HG03378 (cell line): Measurements from ENCODE around the gene PHLDA1.

Experiments used
- ATAC-seq: cut with Tn5 transposase; IDR thresholded peaks from one replicate; pipeline ENCODE4 v1.9.1; 2021; ENCODE audit warnings: mild to moderate bottlenecking, moderate library complexity; ENCODE audit not compliant: unreplicated experiment

The PHLDA1 gene

GRCh38 chr12:76020281-76020680, 11.3 kb downstream of the PHLDA1 start:
- peak; percentile 57 for ATAC-seq

- ATAC-seq = no peak
Measured at GRCh38 chr12:76018672-76019071, 12.9 kb downstream of the PHLDA1 start.

DNA sequence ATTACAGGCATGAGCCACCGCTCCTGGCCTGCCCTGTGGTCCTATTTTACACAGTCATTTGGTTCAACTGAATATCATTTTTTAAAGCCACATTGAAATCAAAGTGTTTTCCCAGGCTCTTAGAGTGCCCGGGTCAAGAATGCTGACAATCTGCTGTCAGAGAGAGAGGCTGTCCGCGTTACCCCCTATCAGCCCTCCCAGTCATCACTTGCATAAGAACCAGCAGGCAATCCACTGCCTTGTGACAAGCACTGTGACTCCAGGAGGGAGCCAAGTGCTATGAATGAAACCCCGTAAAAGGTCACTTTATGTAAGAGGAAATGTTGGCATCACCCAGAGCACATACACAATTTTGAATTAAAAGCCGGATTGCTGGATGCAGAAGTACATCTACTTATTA, 13.5 kb downstream of the PHLDA1 start:
- ATAC-seq = no peak

GRCh38 chr12:76014007-76014406, 17.6 kb downstream of the PHLDA1 start:
- ATAC-seq = no peak

DNA sequence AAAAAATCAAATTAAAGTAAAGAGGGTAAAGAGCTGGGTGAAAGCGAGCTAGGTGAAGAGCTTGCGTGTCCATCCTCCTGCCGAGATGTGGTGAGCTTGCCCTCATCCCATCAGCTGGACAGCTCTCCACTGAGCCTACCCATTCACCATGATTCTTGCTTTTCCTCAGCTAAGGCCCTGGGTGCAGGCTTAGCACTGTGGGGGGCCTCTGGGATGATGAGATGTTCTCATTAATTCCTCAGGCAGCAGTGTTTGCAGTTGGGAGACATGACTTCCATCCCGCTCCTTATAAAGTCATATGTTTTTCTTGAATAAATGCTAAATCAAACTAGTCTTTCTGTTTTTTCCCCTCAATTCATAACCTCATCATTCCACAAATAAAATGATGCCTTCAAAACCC, 18.0 kb downstream of the PHLDA1 start:
- no peak for ATAC-seq

DNA sequence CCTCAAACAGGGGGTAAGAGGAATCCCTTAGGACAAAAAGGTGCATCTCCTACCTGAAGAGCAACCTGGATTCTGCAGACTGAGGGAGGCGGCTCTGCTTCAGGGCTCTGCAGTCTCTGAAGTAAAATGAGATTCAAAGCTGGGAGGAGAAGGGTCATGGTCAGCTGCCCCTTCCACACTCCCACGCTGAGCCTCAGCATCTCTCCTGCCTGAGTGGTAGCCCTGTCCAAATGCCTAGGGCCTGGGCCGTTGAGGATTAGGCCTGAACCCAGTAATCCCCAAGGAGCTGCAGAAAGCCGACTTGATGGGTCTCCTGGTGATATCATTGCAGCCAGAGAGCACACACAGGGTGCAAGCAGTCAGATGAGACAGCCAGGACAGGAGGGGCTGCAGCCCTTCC, 18.9 kb downstream of the PHLDA1 start:
- no peak for ATAC-seq

- no peak for ATAC-seq
Measured at GRCh38 chr12:76010732-76011458, 20.7 kb downstream of the PHLDA1 start.

DNA sequence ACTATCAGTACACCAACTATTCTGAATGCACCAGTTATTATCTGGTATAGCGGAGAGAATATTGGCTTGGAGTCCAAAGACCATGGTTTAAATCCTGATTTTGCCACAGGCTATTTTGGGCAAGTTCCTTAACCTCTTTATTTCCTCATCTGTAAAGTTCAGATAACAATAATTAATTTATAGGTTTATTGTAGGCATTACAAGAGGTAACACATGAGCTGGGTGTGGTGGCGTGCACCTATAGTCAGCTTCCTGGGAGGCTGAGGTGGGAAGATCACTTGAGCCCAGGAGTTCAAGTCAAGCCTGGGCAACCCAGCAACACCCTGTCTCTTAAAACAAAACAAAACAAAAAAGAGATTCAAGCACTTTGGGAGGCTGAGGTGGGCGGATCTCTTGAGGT, 23.1 kb downstream of the PHLDA1 start:
- ATAC-seq = no peak

DNA sequence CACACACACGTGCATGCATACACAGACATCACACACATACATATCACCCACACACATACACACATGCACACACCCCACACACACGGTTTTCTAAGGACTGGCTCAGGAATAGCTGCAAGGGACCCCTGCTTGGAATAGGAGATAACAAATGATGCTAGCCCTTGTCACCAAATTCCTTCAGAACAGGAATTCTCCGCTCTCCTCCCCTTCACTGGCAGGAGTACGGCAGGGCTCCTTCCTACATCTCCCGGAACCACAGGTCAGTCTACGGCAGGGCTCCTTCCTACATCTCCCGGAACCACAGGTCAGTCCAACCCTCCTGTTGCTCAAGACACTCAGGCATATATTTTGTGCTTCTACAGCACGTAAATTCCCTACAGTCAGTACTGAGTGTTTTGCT, 23.9 kb downstream of the PHLDA1 start:
- ATAC-seq = no peak

DNA sequence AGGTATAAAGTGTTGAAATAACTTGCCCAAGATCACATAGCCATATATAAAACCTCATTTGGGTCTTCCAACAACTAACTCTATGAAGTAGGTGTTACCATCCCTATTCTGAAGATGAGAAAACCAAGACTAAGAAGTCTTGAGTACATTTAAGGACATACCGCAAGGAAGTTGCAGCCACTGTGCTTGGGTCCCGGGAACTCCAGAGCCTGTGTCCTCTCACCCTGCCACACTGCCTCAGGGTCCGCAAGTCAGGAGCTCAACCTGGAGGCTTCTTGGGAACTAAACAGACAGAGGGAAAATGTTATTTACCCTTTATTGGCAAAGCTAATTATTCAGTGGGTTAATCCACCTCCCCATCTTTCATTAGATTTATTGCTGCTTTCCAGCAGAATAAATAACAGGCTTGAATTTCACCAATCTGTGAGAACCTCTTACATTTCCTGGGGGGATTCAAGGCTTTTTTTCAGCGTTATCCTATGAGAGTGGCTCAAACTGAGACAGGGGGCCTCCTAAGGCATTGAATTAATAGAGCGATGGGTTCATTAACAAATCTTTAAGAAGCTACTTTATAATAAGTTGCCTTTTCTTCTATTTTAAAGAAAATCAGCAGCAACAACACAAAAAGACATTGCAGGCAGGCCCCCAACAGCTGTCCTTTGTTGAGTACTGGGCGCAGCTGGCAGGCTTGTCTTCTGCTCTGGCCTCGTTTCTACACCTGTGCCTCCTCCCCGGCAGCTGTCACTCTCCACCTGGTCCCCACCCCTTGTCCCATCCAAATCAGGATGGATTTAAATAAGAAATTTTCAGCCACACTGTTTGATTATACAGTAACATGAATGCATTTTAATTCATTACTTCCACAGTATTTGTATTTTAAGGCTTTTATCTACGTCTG, 25.3 kb downstream of the PHLDA1 start:
- no peak for ATAC-seq

GRCh38 chr12:76003355-76003638, 28.3 kb downstream of the PHLDA1 start:
- no peak for ATAC-seq

- ATAC-seq = no peak
Measured at GRCh38 chr12:76002598-76003354, 28.8 kb downstream of the PHLDA1 start.

DNA sequence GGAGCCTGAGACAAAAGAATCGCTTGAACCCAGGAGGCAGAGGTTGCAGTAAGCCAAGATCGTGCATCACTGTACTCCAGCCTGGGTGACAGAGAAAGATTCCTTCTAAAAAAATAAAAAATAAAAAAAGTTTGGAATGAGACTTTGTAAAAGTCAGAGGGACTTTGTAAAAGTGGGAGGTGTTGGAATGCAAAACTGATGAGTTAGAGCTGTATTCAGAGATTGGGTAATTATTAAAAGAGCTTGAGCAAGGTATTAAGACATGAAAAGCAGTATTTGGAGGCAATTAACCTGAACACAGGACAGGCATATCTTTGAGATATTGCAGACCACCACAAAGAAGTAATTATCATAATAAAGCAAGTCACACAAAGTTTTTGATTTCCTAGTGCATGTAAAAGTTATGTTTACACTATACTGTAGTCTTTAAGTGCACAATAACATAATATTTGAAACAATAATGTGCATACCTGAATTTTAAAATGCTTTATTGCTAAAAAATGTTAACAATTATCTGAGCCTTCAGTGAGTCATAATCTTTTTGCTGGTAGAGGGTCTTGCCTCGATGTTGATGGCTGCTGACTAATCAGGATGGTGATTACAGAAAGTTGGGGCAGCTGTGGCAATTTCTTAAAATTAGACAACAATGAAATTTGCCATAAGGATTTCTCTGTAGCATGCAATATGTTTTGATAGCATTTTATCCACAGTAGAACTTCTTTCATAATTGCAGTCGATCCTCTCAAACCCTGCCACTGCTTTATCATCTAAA, 33.1 kb downstream of the PHLDA1 start:
- no peak for ATAC-seq

DNA sequence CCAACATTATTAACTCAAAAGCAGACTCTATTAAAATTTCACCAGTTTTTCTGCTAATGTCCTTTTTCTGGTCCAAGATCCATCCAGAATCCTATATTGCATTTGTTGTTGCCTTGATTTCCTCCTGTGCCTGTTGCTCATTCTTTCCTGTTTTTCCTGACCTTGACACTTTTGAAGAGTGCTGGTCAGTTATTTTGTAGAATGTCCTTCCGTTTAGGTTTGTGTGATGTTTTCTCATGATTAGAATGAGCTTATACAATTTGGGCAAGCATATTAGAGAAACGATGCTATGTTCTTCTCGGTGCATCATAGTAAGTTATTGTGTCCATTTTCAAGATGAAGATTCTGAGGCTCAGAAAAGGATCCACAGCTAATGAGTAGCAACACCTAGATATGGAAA, 33.9 kb downstream of the PHLDA1 start:
- ATAC-seq = no peak

GRCh38 chr12:75996861-75997447, 34.6 kb downstream of the PHLDA1 start:
- peak; percentile 41 for ATAC-seq

DNA sequence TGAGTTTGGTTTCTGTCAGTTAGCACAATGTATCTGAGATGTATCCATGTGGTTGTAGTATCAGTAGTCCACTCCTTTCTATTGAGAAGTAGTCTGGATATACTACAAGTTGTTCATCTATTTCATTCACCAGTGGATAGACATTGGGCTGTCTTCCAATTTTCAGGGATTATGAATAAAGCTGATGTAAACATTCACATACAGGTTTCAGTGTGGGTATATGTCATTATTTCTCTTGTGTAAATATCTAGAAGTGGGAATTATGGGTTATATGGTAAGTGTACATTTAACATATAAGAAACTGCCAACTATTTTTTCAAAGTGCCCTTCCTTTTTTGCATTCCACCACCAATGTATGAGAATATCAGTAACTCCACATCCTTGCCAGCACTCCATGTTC, 35.9 kb downstream of the PHLDA1 start:
- ATAC-seq = no peak

GRCh38 chr12:75994069-75994740, 37.4 kb downstream of the PHLDA1 start:
- ATAC-seq = no peak

GRCh38 chr12:75991753-75992152, 39.8 kb downstream of the PHLDA1 start:
- ATAC-seq = no peak

DNA sequence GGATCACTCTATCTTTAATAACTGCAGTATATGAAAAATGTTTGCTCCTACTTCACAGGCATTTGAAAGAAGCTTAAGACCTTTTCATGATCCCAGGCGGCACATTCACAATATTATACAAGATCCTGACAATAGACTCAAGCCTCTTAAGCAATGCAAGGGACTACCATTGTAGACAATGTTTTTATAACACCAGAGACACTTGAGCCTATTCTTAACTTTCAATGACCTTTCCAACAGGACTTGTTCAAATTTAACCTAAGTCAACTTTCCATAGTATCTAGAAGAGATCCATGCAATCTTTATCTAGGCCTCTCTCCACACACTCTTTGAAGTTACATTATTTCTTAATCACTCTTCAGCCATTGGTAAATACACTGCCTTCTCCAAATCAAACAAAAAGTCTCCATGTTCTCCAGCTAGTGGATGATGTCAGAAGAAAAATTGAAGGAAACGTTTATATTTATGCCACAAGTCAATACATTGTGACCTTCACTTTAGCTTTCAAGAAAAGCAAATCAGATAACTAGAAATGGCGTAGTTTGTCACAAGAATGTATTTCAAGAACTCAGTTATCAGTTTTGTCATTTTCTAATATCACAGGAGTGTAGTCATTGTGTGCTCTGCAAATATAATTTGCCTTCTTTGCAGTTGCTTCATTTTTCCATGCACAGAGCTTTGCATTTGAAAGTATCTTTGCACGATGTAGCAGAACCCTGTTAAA, 41.2 kb downstream of the PHLDA1 start:
- ATAC-seq = no peak
